ENCODE results near the gene RHNO1.

RHNO1 gene

DNA sequence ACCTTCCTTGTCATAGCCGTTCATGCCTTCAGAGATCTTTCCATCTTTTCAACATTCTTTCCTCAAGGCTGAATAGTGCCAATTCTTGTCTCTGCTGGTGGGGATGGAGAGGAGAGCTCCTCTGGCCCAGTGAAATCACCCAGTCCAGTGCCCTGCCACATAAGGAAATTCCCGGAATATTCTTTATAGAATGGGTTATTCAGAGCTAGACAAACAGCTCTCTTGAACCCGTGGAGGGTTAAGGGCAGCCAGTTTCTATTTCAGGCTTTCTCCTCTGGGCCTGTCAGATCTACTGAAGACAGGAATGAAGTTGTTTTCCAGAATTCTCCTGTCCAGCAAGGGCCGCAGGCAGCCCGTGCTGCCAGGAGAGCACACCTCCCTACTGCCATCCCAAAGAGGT, 34.1 kb upstream of the RHNO1 start:
- no peak overlapping the region for H3K4me3 ChIP-seq (ENCODE audit: low read length)
- H3F3A ChIP-seq (ENCODE audit: insufficient read depth, low read length) = no peaks in the 10 kb centered on the region
- no peak for DNase-seq
- TF ChIP-seq EZH2phosphoT487 (IDR thresholded peaks at IDR 0.05; ENCODE audit: low read length) (no peak), EZH2 (optimal IDR thresholded peaks at IDR 0.05; ENCODE audit: low read depth, low read length) (no peak)
- TF ChIP-seq, protein P1, sequence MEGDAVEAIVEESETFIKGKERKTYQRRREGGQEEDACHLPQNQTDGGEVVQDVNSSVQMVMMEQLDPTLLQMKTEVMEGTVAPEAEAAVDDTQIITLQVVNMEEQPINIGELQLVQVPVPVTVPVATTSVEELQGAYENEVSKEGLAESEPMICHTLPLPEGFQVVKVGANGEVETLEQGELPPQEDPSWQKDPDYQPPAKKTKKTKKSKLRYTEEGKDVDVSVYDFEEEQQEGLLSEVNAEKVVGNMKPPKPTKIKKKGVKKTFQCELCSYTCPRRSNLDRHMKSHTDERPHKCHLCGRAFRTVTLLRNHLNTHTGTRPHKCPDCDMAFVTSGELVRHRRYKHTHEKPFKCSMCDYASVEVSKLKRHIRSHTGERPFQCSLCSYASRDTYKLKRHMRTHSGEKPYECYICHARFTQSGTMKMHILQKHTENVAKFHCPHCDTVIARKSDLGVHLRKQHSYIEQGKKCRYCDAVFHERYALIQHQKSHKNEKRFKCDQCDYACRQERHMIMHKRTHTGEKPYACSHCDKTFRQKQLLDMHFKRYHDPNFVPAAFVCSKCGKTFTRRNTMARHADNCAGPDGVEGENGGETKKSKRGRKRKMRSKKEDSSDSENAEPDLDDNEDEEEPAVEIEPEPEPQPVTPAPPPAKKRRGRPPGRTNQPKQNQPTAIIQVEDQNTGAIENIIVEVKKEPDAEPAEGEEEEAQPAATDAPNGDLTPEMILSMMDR (IDR thresholded peaks at IDR 0.05; ENCODE audit: low read length) = no peak
- H4K20me1 ChIP-seq (ENCODE audit: insufficient read depth, low read length) = no peaks in the 10 kb centered on the region
- no peaks in the 10 kb centered on the region for H3K9me3 ChIP-seq (replicated peaks; ENCODE audit: insufficient read depth, low read length)
- no peaks in the 10 kb centered on the region for H3K79me2 ChIP-seq (ENCODE audit: low read length)
- H3K4me2 ChIP-seq (ENCODE audit: low read depth, low read length) = no peak overlapping the region
- H3K9me2 ChIP-seq (replicated peaks; ENCODE audit: insufficient read depth, low read length) = no peaks in the 10 kb centered on the region
- H3K9ac ChIP-seq (ENCODE audit: low read length) = no peak overlapping the region
- H2AFZ ChIP-seq (ENCODE audit: low read length) = no peak overlapping the region
- H3K27ac ChIP-seq (ENCODE audit: low read length) = no peak overlapping the region
- H3K36me3 ChIP-seq (replicated peaks; ENCODE audit: insufficient read depth, low read length) = no peaks in the 10 kb centered on the region
- H3K27me3 ChIP-seq (replicated peaks; ENCODE audit: insufficient read depth, low read length) = no peaks in the 10 kb centered on the region
- no peaks in the 10 kb centered on the region for H3K4me1 ChIP-seq (ENCODE audit: low read length)

- H3F3A ChIP-seq (ENCODE audit: insufficient read depth, low read length) = no peaks in the 10 kb centered on the region
- H3K36me3 ChIP-seq (replicated peaks; ENCODE audit: insufficient read depth, low read length) = no peaks in the 10 kb centered on the region
- no peaks in the 10 kb centered on the region for H3K27me3 ChIP-seq (replicated peaks; ENCODE audit: insufficient read depth, low read length)
- no peak overlapping the region for H3K27ac ChIP-seq (ENCODE audit: low read length)
- TF ChIP-seq EZH2 (optimal IDR thresholded peaks at IDR 0.05; ENCODE audit: low read depth, low read length) (no peak), EZH2phosphoT487 (IDR thresholded peaks at IDR 0.05; ENCODE audit: low read length) (no peak)
- TF ChIP-seq, protein P1 (IDR thresholded peaks at IDR 0.05; ENCODE audit: low read length) = no peak
- H3K9ac ChIP-seq (ENCODE audit: low read length) = no peak overlapping the region
- H3K4me2 ChIP-seq (ENCODE audit: low read depth, low read length) = no peak overlapping the region
- H3K9me3 ChIP-seq (replicated peaks; ENCODE audit: insufficient read depth, low read length) = no peaks in the 10 kb centered on the region
- H3K79me2 ChIP-seq (ENCODE audit: low read length) = no peaks in the 10 kb centered on the region
- no peaks in the 10 kb centered on the region for H4K20me1 ChIP-seq (ENCODE audit: insufficient read depth, low read length)
- no peak overlapping the region for H3K4me3 ChIP-seq (ENCODE audit: low read length)
- H2AFZ ChIP-seq (ENCODE audit: low read length) = no peak overlapping the region
- no peak for DNase-seq
- no peaks in the 10 kb centered on the region for H3K9me2 ChIP-seq (replicated peaks; ENCODE audit: insufficient read depth, low read length)
- H3K4me1 ChIP-seq (ENCODE audit: low read length) = no peaks in the 10 kb centered on the region
These were observed 32.2 kb upstream of the RHNO1 start for GRCh38 chr12:2844786-2845185.

DNA sequence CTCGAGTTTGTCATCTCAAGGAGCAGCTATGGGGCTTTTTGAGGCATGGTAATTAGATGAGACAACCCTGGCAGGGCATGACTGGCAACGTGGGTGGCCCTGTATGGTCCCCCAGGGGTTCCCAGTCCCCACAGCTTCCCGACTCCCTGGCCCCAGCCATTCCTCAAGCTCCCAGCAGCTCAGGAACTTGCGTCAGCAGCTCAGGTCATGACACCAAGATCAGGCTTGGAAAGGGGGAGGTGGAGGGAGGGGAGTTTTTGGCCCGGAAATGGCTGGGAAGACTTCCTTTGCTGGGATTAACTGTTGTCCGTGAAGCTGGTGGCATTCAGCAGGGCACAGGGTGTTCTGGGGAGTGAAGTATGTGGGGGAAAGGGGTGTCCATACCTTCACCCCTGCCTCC, 31.7 kb upstream of the RHNO1 start:
- Histone ChIP-seq H3K27me3 (replicated peaks; ENCODE audit: insufficient read depth, low read length) (no peaks in the 10 kb centered on the region), H3K9me3 (replicated peaks; ENCODE audit: insufficient read depth, low read length) (no peaks in the 10 kb centered on the region), H3K36me3 (replicated peaks; ENCODE audit: insufficient read depth, low read length) (no peaks in the 10 kb centered on the region), H2AFZ (ENCODE audit: low read length) (no peak overlapping the region), H3K9me2 (replicated peaks; ENCODE audit: insufficient read depth, low read length) (no peaks in the 10 kb centered on the region), H3K27ac (ENCODE audit: low read length) (no peak overlapping the region), H4K20me1 (ENCODE audit: insufficient read depth, low read length) (no peaks in the 10 kb centered on the region), H3K4me1 (ENCODE audit: low read length) (no peaks in the 10 kb centered on the region), H3F3A (ENCODE audit: insufficient read depth, low read length) (no peaks in the 10 kb centered on the region), H3K9ac (ENCODE audit: low read length) (no peak overlapping the region), H3K4me3 (ENCODE audit: low read length) (no peak overlapping the region), H3K4me2 (ENCODE audit: low read depth, low read length) (no peak overlapping the region), H3K79me2 (ENCODE audit: low read length) (no peaks in the 10 kb centered on the region)
- TF ChIP-seq, protein P1 (IDR thresholded peaks at IDR 0.05; ENCODE audit: low read length) = no peak
- TF ChIP-seq EZH2phosphoT487 (IDR thresholded peaks at IDR 0.05; ENCODE audit: low read length) (no peak), EZH2 (optimal IDR thresholded peaks at IDR 0.05; ENCODE audit: low read depth, low read length) (no peak)
- DNase-seq = no peak
